HepG2 (cell line): ENCODE measurements around the gene CTRL.

Source experiments
- CREB1 ChIP-seq, 2 experiments: fragments of 450-650 bp in 1 of 2; IDR thresholded peaks; 2 replicates each; pipeline ENCODE4 v1.6.1; 2016 to 2017; ENCODE audit warnings: control low read depth in 1 of 2, mild to moderate bottlenecking in 1 of 2, missing compliant biosample characterization in 1 of 2, missing genetic modification characterization in 1 of 2
- NFYB ChIP-seq: sonication (generic); formaldehyde crosslinking; IDR thresholded peaks from 2 replicates; pipeline ENCODE4 v1.4.0; 2020; ENCODE audit warnings: missing genetic modification reagents
- PRMT3 ChIP-seq: sonication (generic); formaldehyde crosslinking; IDR thresholded peaks from 2 replicates; pipeline ENCODE4 v1.8.1; 2022; ENCODE audit warnings: low read depth, mild to moderate bottlenecking, moderate library complexity, missing genetic modification reagents, borderline replicate concordance

GRCh38 chr16:67964477-67965131, 32.9 kb upstream of the CTRL start:
- TF ChIP-seq NFYB (CRISPR knock-in tag): no peak
- TF ChIP-seq PRMT3 (CRISPR knock-in tag): 0 out of 2 replicates have a peak, but pooled peaks have one; percentile 42
- no peak for TF ChIP-seq CREB1 (IDR thresholded peaks at IDR 0.05)
- no peak for TF ChIP-seq CREB1 (CRISPR knock-in tag; IDR thresholded peaks at IDR 0.05)
